H1 (cell line): ENCODE results near the gene ARID5A. TPM values are rescaled to one million over a fixed set of nuclear protein-coding genes. Genes with fewer than 3 reads are reported as not detected.

Source experiments
- RBBP5 ChIP-seq: IDR thresholded peaks from 2 replicates; pipeline ENCODE4 v1.7.1; 2012; ENCODE audit warnings: low read depth, mild to moderate bottlenecking, inconsistent platforms, low read length, moderate library complexity, borderline replicate concordance
- RFX5 ChIP-seq: IDR thresholded peaks from 2 replicates; pipeline ENCODE4 v1.6.1; 2011; ENCODE audit warnings: low read depth, low read length, improper control_type of control experiment, borderline replicate concordance
- polyA plus RNA-seq, 7 experiments: library from polyadenylated mRNA; depleted of rRNA in 3 of 7; stranded (reverse) in 5 of 7; unstranded in 2 of 7; fragments of >200 nt in 5 of 7; fragments of 200-250 nt in 2 of 7; gene quantifications; 1 replicate in 5 of 7; 2 replicates in 1 of 7; 4 replicates in 1 of 7; pipeline versions ENCODE4 v1.2.1 to v1.2.3, GENCODE V29; 2011 to 2013; ENCODE audit warnings: missing spikeins in 2 of 7, mixed read lengths in 2 of 7
- total RNA-seq: library from RNA; stranded (reverse); fragmentation: NEBNext Ultra II Directional; extraction: Animal tissue kit (Norgen Biotek cat#: 25700); gene quantifications from 2 replicates; pipeline ENCODE4 v1.2.1, GENCODE V29; 2021

ARID5A gene
- total and polyA plus RNA-seq, 2 of the 8 experiments (the other 6 are each of a cell fraction or from before 2014, with no cell fraction given) = 3.3 to 5.3 TPM

DNA sequence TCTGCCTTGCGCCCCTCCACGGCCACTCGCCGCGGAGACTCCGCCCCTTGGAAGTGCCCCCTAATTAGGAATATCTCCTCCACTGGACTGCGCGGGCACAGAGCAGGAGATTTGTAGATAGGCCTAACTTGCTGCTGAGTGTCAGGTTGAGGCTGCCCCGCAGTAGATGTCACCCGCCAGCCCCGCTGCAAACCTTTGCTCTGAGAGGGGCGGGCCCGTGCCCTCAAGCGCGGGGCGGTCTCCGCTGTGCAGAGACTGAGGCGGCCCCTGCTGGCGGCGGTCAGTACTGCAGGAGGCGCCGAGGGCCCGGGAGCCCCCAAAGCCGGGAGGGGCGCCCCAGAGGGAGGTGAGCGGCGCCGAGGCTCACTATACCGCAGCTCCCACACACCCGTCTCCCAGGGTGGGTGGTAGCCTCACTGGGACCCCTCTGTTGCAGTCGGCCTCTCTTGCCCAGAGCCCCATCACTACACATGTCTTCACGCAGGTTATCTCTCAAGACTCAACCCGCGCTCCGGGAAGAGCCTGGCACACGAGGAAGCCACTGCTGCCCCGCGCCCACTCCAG is 28.5 kb upstream of the ARID5A start (continued):
- TF ChIP-seq RFX5 (no peak), RBBP5 (no peak)
